ENCODE measurements around the gene VPS13D. TPM values are rescaled to one million over a fixed set of nuclear protein-coding genes. Genes with fewer than 3 reads are reported as not detected.
A peak's percentile ranks its signal among the peaks of the same experiment; 100 is the strongest.
"Not testable (repeated sequence)": the region's sequence is repeated elsewhere in the genome, so short reads cannot be mapped to it uniquely, and the experiment has no call there.

Gene VPS13D
- total RNA-seq, 1 donor from 2014 or later = 45.9 TPM

GRCh38 chr1:12521096-12521495 lies 291.3 kb downstream of the VPS13D start:
- DNase-seq = no peak

- not testable (repeated sequence) for DNase-seq
These were observed 292.9 kb downstream of the VPS13D start for GRCh38 chr1:12522780-12523179.

GRCh38 chr1:12524266-12524665 lies 294.4 kb downstream of the VPS13D start:
- DNase-seq = no peak

- DNase-seq = no peak
These were observed 295.7 kb downstream of the VPS13D start for GRCh38 chr1:12525311-12526181.

- DNase-seq = no peak
These were observed 297.7 kb downstream of the VPS13D start for GRCh38 chr1:12527564-12527963.

- DNase-seq = no peak
These were observed 298.4 kb downstream of the VPS13D start for GRCh38 chr1:12528021-12528852.

GRCh38 chr1:12529640-12530174 lies 299.9 kb downstream of the VPS13D start:
- DNase-seq = no peak

GRCh38 chr1:12530462-12531178 lies 300.8 kb downstream of the VPS13D start:
- no peak for DNase-seq

- DNase-seq = no peak
These were observed 301.3 kb downstream of the VPS13D start for GRCh38 chr1:12531179-12531499.

GRCh38 chr1:12532405-12533315 lies 302.8 kb downstream of the VPS13D start:
- no peak for DNase-seq

GRCh38 chr1:12536023-12536639 lies 306.3 kb downstream of the VPS13D start:
- DNase-seq = no peak

- DNase-seq = no peak
These were observed 307.5 kb downstream of the VPS13D start for GRCh38 chr1:12537294-12537693.

GRCh38 chr1:12537906-12538461 lies 308.2 kb downstream of the VPS13D start:
- no peak for DNase-seq

GRCh38 chr1:12538536-12538935 lies 308.7 kb downstream of the VPS13D start:
- DNase-seq = not testable (repeated sequence)

- DNase-seq = no peak
These were observed 309.5 kb downstream of the VPS13D start for GRCh38 chr1:12539320-12539704.

- peak; percentile 37 for DNase-seq
These were observed 310.1 kb downstream of the VPS13D start for GRCh38 chr1:12539705-12540579.

GRCh38 chr1:12540580-12541273 lies 310.9 kb downstream of the VPS13D start:
- DNase-seq = no peak

GRCh38 chr1:12541274-12542137 lies 311.7 kb downstream of the VPS13D start:
- no peak for DNase-seq

Measured in dermis blood vessel endothelial cell (primary cell).